NCI-H1930 (cell line): ENCODE measurements around the gene FLT1.

ENCODE experiments used
- DNase-seq, 2 experiments: peaks; one replicate each; lab custom pipeline; 2025; lab: John Stamatoyannopoulos, UW

Gene FLT1

DNA sequence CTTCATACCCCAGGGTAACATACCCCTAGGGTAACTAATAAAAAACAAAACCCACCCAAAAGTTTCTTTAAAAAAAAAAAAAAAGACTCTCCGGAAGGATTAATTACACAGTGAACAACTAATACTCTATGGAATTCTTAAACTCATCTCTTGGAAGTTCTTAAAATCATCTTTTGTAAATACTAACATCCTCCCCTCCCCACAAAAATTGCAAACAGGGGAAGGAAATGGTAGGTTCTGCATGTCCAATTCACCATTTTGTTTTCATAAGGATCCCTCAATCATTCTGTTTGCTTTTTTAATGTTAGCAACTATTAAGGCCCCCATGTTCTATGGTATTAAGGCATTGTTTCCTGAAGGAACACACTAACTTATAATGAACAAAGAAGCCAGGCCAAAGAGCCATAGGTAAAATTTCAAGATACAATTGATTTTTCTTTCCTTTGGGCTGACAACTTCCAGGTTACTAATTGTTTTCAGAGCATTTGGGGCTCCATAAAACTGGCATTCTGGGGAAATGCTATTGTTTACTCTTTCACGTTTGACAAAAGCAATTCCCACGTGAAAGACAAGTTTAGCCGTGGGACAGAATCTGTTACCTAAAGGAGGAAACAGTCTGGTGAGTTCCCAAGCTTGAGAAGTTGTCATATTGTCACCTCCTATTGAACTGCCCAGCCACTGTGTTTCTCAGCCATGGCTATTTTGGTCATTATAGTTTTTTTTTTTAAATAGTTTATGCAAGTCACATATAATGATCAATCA, 107.0 kb downstream of the FLT1 start:
- no peak for DNase-seq

DNA sequence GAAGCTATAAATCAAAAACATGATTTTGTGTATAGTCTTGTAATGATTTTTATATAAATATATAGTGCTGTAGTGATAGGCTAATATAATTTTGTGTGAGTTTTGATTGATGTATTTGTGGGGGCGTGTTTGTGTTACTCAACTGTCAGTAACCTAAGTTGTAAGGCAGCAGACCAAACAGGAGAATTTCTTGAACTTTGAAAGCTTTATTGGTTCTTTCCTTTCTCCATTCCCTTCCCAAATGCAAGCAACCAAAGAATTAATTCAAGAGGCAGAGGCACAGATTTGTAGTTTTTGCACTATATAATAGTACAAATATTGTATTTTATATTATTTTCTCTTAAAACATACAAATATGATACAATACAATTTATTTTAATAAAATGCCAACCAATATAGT, 109.6 kb downstream of the FLT1 start:
- DNase-seq, result no peak

- no peak for DNase-seq
Measured at GRCh38 chr13:28384789-28385188, 110.1 kb downstream of the FLT1 start.

- no peak for DNase-seq
Measured at GRCh38 chr13:28380319-28380718, 114.6 kb downstream of the FLT1 start.

- no peak for DNase-seq
Measured at GRCh38 chr13:28379371-28380083, 115.4 kb downstream of the FLT1 start.

DNA sequence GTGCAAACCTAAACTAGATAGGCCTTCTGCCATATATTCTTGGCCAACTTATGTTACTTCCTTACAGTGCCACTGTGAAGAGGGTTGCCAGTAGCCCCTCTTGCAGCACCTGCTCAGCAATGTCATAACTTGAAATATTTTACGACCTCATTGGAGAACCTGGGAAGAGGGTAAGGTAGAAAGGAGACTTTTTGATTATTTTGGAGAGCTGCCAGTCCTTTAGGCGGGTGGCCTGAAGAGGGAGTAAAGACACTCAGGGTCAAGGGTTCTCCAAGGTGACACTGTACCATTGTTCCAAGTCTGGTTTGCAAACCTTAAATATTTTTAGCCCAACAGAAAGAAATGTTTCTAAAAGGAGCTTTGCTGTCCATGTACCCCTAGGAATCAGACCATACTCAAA, 118.3 kb downstream of the FLT1 start:
- no peak for DNase-seq

- DNase-seq, result no peak
Measured at GRCh38 chr13:28375250-28375930, 119.5 kb downstream of the FLT1 start.

DNA sequence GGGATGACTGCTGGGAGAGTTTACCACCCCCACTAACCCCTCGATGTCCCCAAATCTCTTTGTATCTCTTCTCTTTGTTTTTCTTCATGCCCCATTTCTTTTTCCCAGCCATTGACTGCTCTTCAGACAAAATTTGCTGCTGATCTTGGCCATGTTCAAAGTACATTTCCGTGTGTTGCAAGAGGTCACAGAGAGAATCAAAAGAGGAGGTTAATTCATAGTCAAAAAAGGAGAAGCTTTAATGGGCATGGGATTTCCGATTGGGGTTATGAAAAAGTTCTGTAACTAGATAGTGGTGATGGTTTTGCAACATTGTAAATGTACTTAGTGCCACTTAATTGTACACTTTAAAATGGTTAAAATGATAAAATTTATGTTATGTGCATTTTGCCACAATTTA, 121.1 kb downstream of the FLT1 start:
- DNase-seq, result no peak

GRCh38 chr13:28370448-28370847, 124.5 kb downstream of the FLT1 start:
- DNase-seq, result no peak

- DNase-seq, result no peak
Measured at GRCh38 chr13:28358708-28359107, 136.2 kb downstream of the FLT1 start.

DNA sequence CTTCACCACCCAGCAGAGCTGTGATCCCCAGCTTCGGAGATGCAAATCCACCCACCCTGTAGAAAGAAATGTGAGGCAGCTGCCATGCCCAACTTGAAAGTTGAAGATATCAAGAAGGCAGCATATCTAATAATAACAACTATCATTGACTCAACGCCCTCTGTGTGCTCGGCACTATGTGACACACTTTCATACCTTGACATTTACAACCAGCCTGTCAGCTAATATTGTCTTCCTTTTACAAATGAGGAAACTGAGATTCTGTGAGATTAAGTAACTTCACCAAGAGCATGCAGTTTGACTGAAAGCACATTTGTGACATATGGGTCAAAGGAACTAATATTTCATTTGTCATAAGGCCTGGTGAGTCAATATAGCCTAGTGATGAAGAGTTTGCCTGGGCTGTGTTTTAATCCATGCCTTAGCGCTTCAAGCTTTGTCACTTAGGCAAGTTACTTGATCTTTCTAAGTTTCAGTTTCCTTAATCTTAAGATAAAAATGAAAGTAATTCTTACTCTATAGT, 137.0 kb downstream of the FLT1 start:
- no peak for DNase-seq

DNA sequence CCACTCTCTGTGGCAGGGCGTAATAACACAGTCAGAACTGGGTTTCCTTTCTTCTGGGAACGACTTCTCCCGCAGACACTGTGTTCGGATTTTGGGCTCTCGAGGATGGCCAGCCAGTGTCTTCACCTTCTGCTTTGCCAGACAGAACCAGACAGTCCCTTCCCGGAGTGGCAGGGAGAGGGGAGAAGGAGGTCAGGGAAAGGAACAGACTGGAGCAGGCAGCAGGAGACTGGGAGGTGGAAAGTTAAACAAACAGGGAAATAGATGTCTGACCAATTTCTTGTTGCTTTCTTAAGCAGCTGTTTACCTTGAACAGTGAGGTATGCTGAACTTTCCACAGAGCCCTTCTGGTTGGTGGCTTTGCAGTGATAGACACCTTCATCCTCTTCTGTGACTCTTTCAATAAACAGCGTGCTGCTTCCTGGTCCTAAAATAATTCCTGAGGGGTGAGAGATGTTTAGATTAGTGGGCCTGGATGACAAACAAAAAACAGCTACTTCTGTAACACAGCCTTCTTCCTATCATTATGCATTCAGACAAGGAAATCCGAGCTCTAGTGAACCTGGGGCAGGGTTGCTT, 137.6 kb downstream of the FLT1 start:
- no peak for DNase-seq

DNA sequence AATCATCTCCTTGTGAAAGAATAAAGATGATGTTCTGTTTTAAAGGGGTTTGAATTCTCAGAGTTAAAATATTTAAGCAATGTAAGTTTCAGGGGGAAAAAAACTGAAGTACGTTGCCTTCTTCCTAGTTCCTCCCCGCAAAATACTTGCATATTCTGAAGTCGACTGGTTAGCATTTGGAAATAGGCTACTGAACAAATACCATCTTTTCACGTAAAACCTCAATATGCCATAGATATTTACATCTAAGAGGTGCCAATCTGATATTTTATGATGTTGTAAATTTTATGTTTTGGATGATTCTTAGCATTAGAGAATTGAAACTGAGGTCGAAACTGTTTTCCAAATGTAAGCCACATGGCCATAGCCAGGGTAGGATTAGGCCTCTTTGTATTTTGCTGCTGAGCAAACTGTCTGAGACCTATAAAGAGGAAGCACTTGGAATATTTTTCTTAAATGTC, 138.3 kb downstream of the FLT1 start:
- DNase-seq, result no peak

DNA sequence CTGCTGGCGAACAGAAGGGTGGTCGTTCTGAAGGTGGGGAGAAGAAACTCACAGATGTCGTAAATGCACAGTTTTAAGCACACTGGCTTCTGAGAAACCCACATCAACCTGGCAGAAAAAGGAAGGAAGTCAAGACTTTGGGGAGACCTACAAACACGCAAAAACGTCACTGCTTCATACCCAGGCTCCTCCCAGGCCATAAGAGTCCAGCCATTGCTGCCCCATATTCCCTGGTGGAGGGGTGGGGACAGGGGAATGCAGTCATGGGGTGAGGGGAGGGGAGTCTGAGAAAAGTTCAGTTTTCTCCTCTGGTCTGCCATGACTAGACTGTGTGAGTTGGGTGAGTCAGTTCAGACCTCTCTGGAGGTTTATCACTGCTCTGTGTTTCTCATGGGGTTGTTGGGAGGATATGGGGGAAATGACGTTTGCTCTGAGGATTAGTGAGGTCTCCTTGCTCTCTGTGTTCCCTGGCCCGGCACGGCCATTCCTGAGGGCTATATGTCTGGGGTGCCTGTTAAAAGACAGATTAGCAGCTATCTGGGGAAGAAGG, 139.0 kb downstream of the FLT1 start:
- no peak for DNase-seq

- DNase-seq, result no peak
Measured at GRCh38 chr13:28355046-28355821, 139.7 kb downstream of the FLT1 start.

DNA sequence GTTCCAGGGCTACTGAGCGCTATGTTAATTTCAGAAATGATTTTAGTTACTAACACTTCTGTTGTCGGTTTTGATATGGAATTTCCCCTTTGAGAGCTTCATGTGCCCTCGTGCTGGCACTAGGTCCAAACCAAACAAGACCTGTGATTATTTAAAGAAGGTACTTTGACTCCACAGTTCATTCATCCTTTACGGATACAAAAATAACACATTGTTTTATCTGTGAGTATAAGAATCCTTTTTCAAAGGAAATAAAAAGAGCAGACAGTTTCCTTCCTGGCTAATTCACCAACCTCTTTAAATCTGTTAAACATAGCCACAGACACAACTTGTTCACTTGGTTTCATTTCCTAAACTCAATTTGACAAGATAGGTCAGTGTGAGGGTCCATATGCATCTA, 141.2 kb downstream of the FLT1 start:
- DNase-seq, result no peak

- DNase-seq, result no peak
Measured at GRCh38 chr13:28349907-28350654, 144.8 kb downstream of the FLT1 start.

GRCh38 chr13:28349371-28349770, 145.6 kb downstream of the FLT1 start:
- no peak for DNase-seq

GRCh38 chr13:28347456-28348371, 147.2 kb downstream of the FLT1 start:
- no peak for DNase-seq
